Endothelial cell (in vitro differentiated cells): ENCODE data around the gene NPY1R. TPM values are rescaled to one million over a fixed set of nuclear protein-coding genes. Genes with fewer than 3 reads are reported as not detected.

ENCODE experiments used
- DNase-seq: peaks from one replicate; pipeline ENCODE4 v3.0.0; 2021; ENCODE audit warnings: low spot score
- H3K27ac Mint-ChIP-seq: one replicate; pipeline ENCODE4 v1.8.0; 2021; ENCODE audit warnings: mixed read lengths, inconsistent platforms; ENCODE audit not compliant: unreplicated experiment
- H3K27me3 Mint-ChIP-seq: one replicate; pipeline ENCODE4 v1.8.0; 2021; ENCODE audit warnings: mild to moderate bottlenecking, moderate library complexity, mixed read lengths, inconsistent platforms; ENCODE audit not compliant: unreplicated experiment
- H3K36me3 Mint-ChIP-seq: one replicate; pipeline ENCODE4 v1.8.0; 2021; ENCODE audit warnings: mild to moderate bottlenecking, low read depth, mixed read lengths, inconsistent platforms; ENCODE audit not compliant: unreplicated experiment
- H3K4me1 Mint-ChIP-seq: one replicate; pipeline ENCODE4 v1.8.0; 2021; ENCODE audit warnings: mild to moderate bottlenecking, mixed read lengths, inconsistent platforms; ENCODE audit not compliant: unreplicated experiment
- H3K4me3 Mint-ChIP-seq: one replicate; pipeline ENCODE4 v1.8.0; 2021; ENCODE audit warnings: mild to moderate bottlenecking, mixed read lengths, inconsistent platforms; ENCODE audit not compliant: unreplicated experiment
- H3K9me3 Mint-ChIP-seq: one replicate; pipeline ENCODE4 v1.8.0; 2021; ENCODE audit warnings: mixed read lengths, inconsistent platforms; ENCODE audit not compliant: unreplicated experiment
- long read RNA-seq: library from polyadenylated mRNA; unstranded; transcript quantifications from one replicate; pipeline ENCODE4 v2.0.0, GENCODE V29; 2020; ENCODE audit not compliant: unreplicated experiment
- total RNA-seq: library from RNA; stranded (reverse); fragmentation: NEBNext Ultra II Directional; extraction: Animal tissue kit (Norgen Biotek cat#: 25700); gene quantifications from one replicate; pipeline ENCODE4 v1.2.1, GENCODE V29; 2021; ENCODE audit not compliant: unreplicated experiment
- TF ChIP-seq, protein P1 (sequence below): fragments of 200-600 bp; sonication (generic); IDR thresholded peaks from one replicate; pipeline ENCODE4 v1.5.0; 2021; ENCODE audit warnings: antibody characterized with exemption; ENCODE audit not compliant: unreplicated experiment

The NPY1R gene
- total RNA-seq, result 2.6 TPM
- long read RNA-seq, partial matches to known transcripts, result 2 of 5 reads
- long read RNA-seq, other reads (novel, unspliced or antisense), result 1 of 5 reads

DNA sequence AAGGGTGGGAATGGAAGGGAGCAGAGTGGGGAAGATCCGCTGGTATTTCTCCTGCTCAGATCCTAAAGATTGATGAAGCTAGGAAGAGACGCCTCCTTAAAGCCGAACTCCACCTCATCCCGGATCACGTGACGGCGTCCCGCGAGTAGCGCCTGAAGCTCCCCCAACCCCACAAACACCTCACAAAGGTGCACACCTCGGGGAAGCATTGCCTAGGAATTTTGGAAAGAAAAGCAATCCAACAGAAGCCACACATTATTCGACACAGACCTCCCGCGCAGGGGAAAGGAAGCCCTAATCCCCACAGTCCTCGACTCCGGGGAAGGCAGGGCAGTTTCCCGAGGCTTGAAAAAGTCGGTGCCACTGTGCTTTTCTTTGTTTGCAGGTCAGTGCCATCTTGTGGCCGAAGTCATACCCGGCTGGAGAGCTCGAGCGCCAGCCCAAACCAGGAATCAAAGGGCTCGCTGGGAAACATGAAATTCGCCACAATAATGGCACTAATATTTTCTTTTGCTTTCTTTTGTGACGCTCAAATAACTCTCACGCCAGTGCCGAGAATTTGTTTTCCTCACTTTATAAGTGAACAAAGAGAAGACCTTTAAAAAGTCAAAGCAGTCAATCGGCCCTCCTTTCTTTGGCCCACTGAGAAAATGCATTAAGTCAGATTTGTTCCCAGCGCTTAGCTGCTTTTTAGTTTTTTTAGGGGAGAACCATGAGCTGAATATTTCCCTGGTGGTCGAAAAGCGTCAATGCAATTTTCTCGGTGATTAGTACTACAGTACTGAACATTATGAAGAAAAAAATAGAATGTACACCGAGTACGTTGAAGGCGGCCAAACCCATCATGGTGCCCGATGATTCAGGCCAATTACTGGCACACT, at the start of gene NPY1R:
Gene NPY1R (minus strand): TSS at position 71 of the 881 bp plus-strand sequence. CDS start 6,042 bp downstream, outside the sequence.
- DNase-seq, result peak; percentile 80
- H3K4me3 Mint-ChIP-seq, result peak within 1 kb of the TSS; percentile 95
- H3K27ac Mint-ChIP-seq, result no peak within 1 kb of the TSS
- H3K27me3 Mint-ChIP-seq, result peaks cover 9% of the 10 kb centered on the region
- peaks cover 3% of the 10 kb centered on the region for H3K4me1 Mint-ChIP-seq
- TF ChIP-seq, protein P1, sequence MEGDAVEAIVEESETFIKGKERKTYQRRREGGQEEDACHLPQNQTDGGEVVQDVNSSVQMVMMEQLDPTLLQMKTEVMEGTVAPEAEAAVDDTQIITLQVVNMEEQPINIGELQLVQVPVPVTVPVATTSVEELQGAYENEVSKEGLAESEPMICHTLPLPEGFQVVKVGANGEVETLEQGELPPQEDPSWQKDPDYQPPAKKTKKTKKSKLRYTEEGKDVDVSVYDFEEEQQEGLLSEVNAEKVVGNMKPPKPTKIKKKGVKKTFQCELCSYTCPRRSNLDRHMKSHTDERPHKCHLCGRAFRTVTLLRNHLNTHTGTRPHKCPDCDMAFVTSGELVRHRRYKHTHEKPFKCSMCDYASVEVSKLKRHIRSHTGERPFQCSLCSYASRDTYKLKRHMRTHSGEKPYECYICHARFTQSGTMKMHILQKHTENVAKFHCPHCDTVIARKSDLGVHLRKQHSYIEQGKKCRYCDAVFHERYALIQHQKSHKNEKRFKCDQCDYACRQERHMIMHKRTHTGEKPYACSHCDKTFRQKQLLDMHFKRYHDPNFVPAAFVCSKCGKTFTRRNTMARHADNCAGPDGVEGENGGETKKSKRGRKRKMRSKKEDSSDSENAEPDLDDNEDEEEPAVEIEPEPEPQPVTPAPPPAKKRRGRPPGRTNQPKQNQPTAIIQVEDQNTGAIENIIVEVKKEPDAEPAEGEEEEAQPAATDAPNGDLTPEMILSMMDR, result peak; percentile 69
- H3K9me3 Mint-ChIP-seq, result no peaks in the 10 kb centered on the region
- H3K36me3 Mint-ChIP-seq, result no peaks in the 10 kb centered on the region

DNA sequence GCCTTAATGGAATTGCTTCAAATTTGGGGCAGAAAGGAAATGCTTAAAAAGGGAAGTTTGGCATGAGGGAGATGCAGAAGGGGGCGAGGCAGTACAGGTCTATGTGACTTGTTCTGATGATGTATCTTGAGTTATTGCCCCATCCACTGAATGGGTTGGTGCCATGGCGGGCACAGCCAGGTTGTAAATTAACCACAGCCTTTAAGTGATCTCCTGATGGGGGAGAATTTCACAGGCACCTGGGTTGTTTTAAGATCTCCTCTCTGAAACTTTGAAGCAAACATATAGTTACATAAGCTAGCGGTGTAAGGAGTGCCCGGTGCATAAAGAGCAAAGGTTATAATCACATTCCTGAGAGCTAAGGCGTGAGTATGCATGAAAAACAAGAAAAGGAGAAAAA, 48.3 kb upstream of the NPY1R start:
- Mint-ChIP-seq H3K36me3 (no peaks in the 10 kb centered on the region), H3K4me3 (no peak overlapping the region), H3K4me1 (no peaks in the 10 kb centered on the region), H3K9me3 (no peaks in the 10 kb centered on the region), H3K27me3 (no peaks in the 10 kb centered on the region), H3K27ac (no peak overlapping the region)
- TF ChIP-seq, protein P1, result no peak
- DNase-seq, result no peak

DNA sequence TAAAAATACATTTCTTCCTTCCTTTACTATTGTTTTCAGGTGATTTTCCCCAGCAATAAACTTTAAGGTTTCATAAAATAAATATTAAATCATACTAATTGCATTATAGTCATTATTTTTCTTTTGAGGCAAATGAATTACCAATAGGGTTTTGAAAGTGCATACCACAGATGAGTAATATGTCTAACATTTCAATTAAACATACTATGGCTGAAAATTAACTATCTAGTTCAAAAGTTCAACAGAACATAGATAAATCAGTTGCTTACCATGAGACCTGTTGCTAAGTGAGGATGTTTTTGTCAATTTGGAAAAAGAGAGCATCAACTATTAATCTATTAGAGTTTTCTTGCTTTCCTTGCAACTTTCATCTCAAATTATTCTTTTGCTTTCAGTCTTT, 46.3 kb upstream of the NPY1R start:
- no peaks in the 10 kb centered on the region for H3K36me3 Mint-ChIP-seq
- TF ChIP-seq, protein P1, result no peak
- no peaks in the 10 kb centered on the region for H3K4me1 Mint-ChIP-seq
- H3K4me3 Mint-ChIP-seq, result no peak overlapping the region
- H3K27me3 Mint-ChIP-seq, result no peaks in the 10 kb centered on the region
- no peak overlapping the region for H3K27ac Mint-ChIP-seq
- no peaks in the 10 kb centered on the region for H3K9me3 Mint-ChIP-seq
- no peak for DNase-seq

DNA sequence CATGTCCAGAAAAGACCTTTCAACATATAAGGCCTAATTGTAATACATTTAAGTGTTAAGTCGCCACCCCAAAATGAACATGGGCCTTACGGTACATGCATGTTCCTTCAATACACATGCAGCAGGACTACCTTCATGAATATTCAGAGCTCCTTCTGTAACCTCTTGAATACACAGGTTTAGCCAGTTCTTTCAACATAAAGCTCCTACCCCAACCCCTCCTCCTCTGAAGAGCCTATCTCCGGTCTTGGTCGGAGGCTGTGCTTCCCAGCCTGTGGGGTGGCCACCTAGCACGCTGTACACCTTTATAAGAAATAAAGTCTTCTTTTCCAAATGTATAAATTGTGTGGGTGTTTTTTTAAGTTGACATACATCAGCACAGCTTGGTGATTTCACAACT, 39.6 kb upstream of the NPY1R start:
- H3K27me3 Mint-ChIP-seq, result no peaks in the 10 kb centered on the region
- no peaks in the 10 kb centered on the region for H3K4me1 Mint-ChIP-seq
- no peak overlapping the region for H3K4me3 Mint-ChIP-seq
- TF ChIP-seq, protein P1, result no peak
- no peak overlapping the region for H3K27ac Mint-ChIP-seq
- H3K9me3 Mint-ChIP-seq, result no peaks in the 10 kb centered on the region
- no peaks in the 10 kb centered on the region for H3K36me3 Mint-ChIP-seq
- no peak for DNase-seq

DNA sequence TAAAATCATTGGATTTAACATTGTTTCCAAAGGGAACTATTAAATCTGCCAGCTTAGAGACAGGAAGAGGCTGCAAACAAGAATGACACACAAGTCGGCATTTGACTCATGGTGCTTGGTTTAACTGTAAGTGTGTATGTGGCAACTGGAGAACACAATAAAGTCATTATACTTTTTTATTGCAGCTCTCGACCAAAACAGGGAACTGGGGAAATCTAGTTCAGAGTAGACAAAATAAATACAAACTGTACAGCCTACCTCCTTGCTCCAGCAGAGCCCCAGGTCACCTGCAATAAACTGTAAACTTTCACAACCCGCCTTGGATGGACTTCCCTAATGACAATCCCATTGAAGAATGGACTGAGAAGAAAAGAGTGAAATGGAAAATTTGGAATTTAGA, 35.3 kb upstream of the NPY1R start:
- Mint-ChIP-seq H3K4me1 (no peaks in the 10 kb centered on the region), H3K27ac (no peak overlapping the region), H3K36me3 (no peaks in the 10 kb centered on the region), H3K4me3 (no peak overlapping the region), H3K27me3 (peaks cover 1% of the 10 kb centered on the region), H3K9me3 (no peaks in the 10 kb centered on the region)
- TF ChIP-seq, protein P1, result no peak
- no peak for DNase-seq
